CD4-positive, alpha-beta T cell treated with Interleukin-21 for 1 hour (primary cell): ENCODE results near the gene CARNS1.

Source experiments
- DNase-seq: peaks from one replicate; pipeline ENCODE4 v3.0.0-alpha.2; 2020

The CARNS1 gene

DNA sequence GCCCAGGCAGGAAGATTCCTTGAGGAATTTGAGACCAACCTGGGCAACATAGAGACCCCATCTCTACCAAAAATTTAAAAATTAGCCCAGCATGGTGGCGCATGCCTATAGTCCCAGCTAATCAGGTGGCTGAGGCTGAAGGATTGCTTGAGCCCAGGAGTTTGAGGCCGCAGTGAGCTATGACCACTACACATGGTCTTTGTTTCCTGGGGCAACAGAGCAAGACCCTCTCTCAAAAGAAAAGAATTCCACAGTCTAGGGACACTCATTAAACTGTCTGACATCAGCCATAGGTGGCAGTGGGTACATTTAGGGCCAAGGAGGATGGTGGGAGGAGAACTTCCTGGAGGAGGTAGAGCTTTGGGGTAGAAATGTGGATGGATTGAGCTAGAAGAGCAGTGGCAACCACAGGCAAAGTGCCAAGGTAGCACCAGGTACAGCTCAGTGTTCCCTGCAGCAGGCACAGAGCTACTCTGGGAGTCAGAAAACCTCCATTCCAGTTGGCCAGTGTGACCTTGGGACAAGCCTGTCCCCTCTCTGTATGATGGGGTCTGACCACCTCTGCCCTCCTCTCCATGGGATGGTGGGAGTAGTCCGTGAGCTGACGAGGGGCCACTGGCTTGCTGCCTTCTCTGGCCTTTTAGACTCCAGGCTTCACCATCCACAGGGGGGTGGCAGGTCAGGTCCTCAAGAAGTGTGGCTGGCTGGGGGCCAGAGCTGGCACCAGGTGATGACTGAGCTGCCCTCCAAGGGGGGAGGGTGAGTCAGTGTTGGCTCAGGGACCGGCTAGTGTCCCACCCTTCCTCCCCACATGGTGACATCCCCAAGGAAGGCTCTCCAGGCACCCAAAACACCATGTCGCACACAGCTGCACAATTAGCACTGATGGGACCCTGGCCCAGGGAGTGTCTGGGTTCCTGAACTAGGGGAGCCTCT is 38.3 kb upstream of the CARNS1 start:
- no peak for DNase-seq

DNA sequence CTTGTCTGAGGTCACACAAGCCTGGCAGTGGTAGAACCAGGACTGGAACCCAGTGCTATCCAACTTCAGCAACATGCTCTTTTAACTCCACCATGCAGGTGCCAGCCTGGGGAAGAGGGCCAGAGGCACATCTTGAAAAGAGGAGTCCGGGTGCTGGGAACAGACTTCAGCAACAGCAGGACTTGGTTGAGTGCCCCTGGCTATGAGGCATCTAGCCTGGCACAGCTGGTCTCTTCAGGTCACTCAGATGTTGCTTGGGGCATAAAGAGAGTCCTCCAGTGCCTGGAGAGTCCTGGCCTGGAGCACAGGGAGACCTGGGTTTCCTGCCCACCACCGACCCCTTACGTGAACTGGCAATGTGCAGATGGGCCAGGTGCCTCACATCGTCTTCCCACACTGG is 36.9 kb upstream of the CARNS1 start:
- no peak for DNase-seq

DNA sequence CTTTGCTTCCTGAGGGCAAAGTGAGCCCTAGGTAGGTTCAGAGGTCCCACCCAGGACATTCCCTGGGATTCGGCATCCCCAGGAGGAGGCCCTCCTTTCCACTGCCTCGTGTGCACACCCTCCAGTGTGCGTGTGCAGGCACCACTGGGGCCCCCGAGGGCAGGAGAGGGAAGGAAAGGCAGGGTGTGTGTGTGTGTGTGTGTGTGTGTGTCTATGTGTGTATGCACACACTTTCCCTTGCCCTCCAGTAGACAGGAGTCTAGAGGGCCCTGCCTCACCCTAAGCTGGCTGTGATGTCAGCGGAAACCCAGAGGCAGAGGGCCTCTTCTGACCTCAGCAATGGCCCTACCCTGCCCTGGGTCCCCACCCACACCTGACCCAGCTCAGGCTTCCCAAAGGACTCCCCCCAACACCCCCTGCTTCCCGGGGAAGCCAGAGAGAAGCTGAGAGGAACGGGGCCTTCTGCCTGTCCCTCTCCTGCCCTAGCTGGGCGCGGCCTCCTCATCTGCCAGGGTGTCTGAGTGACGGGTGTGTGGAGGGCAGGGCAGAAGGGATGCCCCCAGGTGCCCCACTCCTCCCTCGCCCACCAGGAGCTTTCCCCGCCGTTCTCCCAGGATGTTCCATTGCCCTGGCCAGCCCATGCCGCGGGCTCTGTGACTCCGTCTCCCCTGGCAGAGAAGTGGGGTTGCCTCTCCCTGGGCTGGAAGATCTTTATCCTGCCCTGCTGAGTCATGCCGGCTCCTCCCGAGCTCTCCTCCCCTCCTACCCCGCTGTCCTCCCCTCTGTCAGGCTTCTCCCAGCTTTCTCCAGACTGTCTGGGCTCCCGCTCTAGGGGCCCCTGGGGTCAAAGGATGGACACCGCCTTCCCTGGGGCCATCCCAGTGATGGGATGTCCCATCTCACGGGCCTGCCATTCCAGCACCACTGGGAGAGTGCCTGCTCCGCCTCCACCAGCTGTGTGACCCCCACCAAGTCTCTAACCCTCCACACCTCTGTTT is 36.1 kb upstream of the CARNS1 start:
- no peak for DNase-seq

DNA sequence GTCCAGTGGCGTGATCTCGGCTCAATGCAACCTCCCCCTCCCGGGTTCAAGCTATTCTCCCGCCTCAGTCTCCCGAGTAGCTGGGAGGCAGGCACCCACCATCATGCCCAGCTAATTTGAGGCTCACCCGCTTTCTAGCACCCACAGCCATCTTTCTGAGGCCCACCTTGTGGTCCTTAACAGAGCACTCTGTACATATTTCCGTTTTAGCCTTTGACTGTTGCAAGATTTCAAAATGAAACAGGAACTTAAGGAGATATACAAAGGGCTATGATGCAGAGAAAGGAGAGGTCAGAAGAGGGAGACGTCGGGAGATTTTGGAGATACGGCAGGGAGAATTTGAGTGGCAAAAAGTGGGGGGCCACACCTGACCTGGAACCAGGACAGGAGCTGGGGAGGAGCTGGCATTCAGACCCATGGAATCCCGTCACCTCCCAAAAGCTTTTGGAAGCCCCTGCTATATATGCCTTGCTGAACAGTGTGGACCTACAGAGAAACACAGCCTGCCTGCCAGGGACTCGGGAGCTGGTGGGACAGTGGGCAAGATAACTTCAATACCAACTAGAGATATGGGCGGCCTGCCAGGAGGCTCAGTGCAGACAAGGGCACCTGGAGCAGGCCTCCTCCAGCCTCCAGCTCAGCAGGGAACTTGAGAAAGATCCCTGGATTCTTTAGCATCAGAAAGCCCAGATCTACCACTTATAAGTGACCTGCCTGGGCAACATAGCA is 34.1 kb upstream of the CARNS1 start:
- no peak for DNase-seq

- peak; percentile 87 for DNase-seq
Observed at GRCh38 chr11:67382276-67383136, 33.0 kb upstream of the CARNS1 start.

GRCh38 chr11:67384851-67385366 is 30.6 kb upstream of the CARNS1 start:
- no peak for DNase-seq

DNA sequence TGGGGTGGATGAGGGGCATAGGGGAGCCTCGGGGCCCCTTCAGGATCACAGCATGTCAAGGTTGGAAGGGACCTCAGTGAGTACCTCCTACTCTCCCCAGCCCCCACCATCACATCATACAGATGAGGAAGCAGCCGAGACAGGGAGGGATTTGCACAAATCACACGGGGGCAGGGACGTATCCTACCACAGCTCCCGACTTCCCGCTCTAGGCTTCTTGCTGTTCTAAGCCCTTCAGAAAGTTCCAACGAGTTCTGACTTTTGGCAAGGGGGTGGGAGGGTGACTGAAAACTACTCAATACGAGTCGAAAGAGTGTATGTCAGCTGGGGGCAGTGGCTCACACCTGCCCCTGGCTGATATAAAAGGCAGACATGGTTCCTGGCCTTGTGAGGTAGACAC is 28.4 kb upstream of the CARNS1 start:
- no peak for DNase-seq

DNA sequence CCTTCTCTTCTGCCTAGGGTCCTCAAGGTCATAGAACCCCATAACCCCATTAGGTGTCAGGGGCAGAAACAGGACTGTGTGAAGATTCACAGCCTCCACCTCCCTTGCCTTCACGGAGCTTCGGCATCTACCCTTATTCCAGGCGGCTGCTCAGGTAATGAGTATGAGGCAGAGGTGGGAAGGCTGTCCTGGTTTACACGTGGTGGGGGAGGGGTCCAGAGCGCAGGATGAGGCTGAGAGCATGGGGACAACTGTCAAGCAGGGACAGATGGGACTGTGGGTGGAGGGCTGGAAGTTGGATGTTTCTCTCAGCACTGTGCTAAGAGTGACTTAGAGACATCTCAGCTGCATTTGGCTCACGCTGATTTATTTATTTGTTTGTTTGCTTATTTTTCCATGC is 28.0 kb upstream of the CARNS1 start:
- DNase-seq, result no peak

DNA sequence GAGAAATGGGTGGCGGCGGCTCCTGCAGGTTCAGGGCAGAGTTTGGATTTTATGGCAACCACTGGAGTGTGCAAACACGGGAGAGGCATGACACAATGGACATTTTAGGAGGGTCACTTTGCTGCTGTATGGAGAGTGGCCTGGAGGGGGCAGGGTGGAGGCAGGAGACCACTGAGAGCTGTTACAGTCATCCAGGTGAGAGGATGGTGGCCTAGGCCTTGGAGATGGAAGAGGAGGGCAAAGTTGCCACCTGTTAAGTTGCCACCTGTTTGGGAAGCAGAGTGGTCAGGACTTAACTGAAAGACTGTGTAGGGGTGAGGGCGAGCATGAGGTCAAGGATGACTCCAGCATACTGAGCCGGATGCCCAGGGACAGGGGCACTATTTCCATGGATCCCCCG is 26.0 kb upstream of the CARNS1 start:
- peak; percentile 67 for DNase-seq

GRCh38 chr11:67390947-67391303 is 24.6 kb upstream of the CARNS1 start:
- DNase-seq, result no peak

GRCh38 chr11:67391304-67392182 is 23.9 kb upstream of the CARNS1 start, which contains the start of gene RAD9A:
TSS of gene RAD9A (plus strand) at chr11:67391986. CDS start at chr11:67392045, 59 bp downstream.
- peak; percentile 92 for DNase-seq

- DNase-seq, result no peak
Observed at GRCh38 chr11:67392183-67392715, 23.2 kb upstream of the CARNS1 start.

DNA sequence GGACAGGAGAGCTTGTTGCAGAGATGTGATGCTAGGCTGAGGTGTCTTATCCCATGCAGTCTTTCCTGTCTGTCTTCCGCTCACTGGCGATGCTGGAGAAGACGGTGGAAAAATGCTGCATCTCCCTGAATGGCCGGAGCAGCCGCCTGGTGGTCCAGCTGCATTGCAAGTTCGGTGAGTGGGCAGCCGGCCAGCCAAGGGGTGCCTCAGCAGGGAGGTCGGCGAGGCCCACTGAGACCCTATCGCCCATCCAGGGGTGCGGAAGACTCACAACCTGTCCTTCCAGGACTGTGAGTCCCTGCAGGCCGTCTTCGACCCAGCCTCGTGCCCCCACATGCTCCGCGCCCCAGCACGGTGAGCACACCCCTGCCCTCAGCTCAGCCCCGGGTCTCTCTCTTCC is 22.0 kb upstream of the CARNS1 start:
- DNase-seq, result no peak

- DNase-seq, result no peak
Observed at GRCh38 chr11:67393990-67394389, 21.5 kb upstream of the CARNS1 start.

DNA sequence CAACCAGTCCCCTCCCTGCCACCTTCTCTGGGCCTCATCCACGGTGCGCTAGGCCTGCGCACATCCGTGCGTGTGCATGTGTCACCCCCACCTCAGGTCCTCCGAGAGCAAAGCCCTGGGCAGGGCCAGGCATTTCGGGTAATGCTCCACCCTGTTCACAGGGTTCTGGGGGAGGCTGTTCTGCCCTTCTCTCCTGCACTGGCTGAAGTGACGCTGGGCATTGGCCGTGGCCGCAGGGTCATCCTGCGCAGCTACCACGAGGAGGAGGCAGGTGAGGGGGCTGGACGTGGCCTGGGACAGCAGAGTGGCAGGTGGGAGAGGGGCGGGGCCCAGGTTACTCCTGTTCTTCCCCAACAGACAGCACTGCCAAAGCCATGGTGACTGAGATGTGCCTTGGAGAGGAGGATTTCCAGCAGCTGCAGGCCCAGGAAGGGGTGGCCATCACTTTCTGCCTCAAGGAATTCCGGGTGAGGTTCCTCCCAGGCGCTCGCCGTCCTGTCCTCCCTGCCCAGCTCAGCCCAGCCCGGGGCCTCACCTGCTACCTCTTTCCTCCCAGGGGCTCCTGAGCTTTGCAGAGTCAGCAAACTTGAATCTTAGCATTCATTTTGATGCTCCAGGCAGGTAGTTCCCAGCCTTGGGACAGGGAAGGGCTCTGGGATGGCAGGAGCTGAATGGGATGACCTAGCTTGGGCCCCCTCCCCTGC is 19.8 kb upstream of the CARNS1 start:
- DNase-seq, result no peak

DNA sequence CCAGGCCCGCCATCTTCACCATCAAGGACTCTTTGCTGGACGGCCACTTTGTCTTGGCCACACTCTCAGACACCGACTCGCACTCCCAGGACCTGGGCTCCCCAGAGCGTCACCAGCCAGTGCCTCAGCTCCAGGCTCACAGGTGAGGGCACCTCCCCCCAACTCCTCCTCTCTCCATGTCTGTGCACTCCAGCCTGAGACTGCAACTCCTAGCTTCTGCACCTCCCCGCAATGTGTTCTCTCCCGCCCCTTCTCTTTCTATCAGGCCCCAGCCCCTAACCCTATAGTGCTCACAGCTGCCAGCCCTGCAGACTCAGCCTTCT is 19.3 kb upstream of the CARNS1 start:
- DNase-seq, result no peak

DNA sequence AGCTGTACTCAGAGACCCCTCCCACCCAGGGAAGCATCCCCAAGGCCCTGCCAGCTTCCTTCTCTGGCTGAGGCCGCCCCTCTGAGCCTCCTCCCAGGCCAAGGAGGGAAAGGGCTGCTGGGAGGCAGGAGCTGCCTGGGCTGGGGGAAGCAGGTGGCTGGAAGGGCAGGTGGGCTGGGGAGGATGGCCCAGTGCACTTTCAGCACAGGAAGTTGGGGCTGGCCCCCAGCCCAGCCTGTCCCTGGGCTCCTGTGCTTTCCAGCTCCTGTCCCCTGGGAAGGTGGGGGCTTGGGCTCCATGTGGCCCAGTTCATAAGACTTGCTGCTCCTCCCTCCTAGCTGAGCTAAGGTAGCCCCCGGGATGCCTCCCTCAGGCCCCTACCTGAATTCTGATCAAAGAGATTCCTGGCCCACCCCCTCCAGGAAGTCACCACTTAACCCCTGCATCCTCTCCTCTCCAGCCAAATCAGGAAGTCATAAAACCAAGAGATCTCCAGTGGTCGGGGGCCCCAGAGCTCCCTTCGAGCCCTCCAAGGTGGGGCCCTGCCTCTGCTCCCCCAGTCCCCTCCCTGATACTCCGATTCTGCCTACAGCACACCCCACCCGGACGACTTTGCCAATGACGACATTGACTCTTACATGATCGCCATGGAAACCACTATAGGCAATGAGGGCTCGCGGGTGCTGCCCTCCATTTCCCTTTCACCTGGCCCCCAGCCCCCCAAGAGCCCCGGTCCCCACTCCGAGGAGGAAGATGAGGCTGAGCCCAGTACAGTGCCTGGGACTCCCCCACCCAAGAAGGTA is 18.7 kb upstream of the CARNS1 start:
- DNase-seq, result peak; percentile 43

- DNase-seq, result no peak
Observed at GRCh38 chr11:67397536-67397935, 17.9 kb upstream of the CARNS1 start.
